HepG2 (cell line): ENCODE data around the gene CLHC1.

Source experiments
- BRF2 ChIP-seq: sonication (generic); formaldehyde crosslinking; IDR thresholded peaks from 2 replicates; pipeline ENCODE4 v1.8.1; 2022; ENCODE audit warnings: mild to moderate bottlenecking, missing genetic modification reagents
- CTCF ChIP-seq: sonication (generic); formaldehyde crosslinking; IDR thresholded peaks from 2 replicates; pipeline ENCODE4 v1.5.0; 2020; ENCODE audit warnings: mild to moderate bottlenecking, missing genetic modification reagents, moderate library complexity
- DRAP1 ChIP-seq: IDR thresholded peaks from 2 replicates; pipeline ENCODE4 v1.6.1; 2016; ENCODE audit warnings: missing genetic modification reagents, missing compliant biosample characterization
- HNRNPK ChIP-seq: fragments of 200-400 bp; formaldehyde crosslinking; IDR thresholded peaks from 2 replicates; pipeline ENCODE4 v1.6.1; 2018; ENCODE audit warnings: low read length, low read depth, moderate library complexity, mild to moderate bottlenecking; ENCODE audit not compliant: poor library complexity, severe bottlenecking
- IKZF1 ChIP-seq: fragments of 450-650 bp; IDR thresholded peaks from 2 replicates; pipeline ENCODE4 v1.7.1; 2016
- KIAA2018 ChIP-seq: sonication (generic); formaldehyde crosslinking; IDR thresholded peaks from 2 replicates; pipeline ENCODE4 v1.5.0; 2020; ENCODE audit warnings: mild to moderate bottlenecking, missing genetic modification reagents, borderline replicate concordance
- NCOA2 ChIP-seq: sonication (generic); formaldehyde crosslinking; IDR thresholded peaks from 2 replicates; pipeline ENCODE4 v1.8.0; 2022; ENCODE audit warnings: inconsistent platforms
- PRDM4 ChIP-seq: sonication (generic); formaldehyde crosslinking; IDR thresholded peaks from 2 replicates; pipeline ENCODE4 v1.9.0; 2021; ENCODE audit warnings: missing genetic modification reagents, borderline replicate concordance
- TCF12 ChIP-seq, 2 experiments: fragments of 450-650 bp in 1 of 2; sonication (generic) in 1 of 2; formaldehyde crosslinking in 1 of 2; IDR thresholded peaks; 2 replicates each; pipeline versions ENCODE4 v1.6.1 to v1.8.0; 2017 to 2022; ENCODE audit warnings: antibody characterized with exemption in 1 of 2, mild to moderate bottlenecking in 1 of 2, missing genetic modification reagents in 1 of 2, moderate library complexity in 1 of 2
- YY1 ChIP-seq: IDR thresholded peaks from 2 replicates; pipeline ENCODE4 v1.6.1; 2011; ENCODE audit warnings: low read length, low read depth, moderate library complexity, mild to moderate bottlenecking; ENCODE audit not compliant: insufficient read depth, insufficient replicate concordance
- ZFP1 ChIP-seq: IDR thresholded peaks from 2 replicates; pipeline ENCODE4 v1.6.1; 2016
- ZNF343 ChIP-seq: sonication (generic); formaldehyde crosslinking; IDR thresholded peaks from 2 replicates; pipeline ENCODE4 v1.4.0; 2020; ENCODE audit warnings: mild to moderate bottlenecking, missing genetic modification reagents
- ZNF660 ChIP-seq: sonication (generic); formaldehyde crosslinking; IDR thresholded peaks from 2 replicates; pipeline ENCODE4 v1.5.1; 2020; ENCODE audit warnings: mild to moderate bottlenecking, low read depth, missing genetic modification reagents, borderline replicate concordance

- no peak for TF ChIP-seq CTCF (CRISPR knock-in tag)
- no peak for TF ChIP-seq KIAA2018 (CRISPR knock-in tag)
- no peak for TF ChIP-seq ZNF343 (CRISPR knock-in tag)
- no peak for TF ChIP-seq ZFP1 (CRISPR knock-in tag)
- no peak for TF ChIP-seq TCF12 (IDR thresholded peaks at IDR 0.05)
- no peak for TF ChIP-seq TCF12 (CRISPR knock-in tag; IDR thresholded peaks at IDR 0.05)
- no peak for TF ChIP-seq IKZF1
- no peak for TF ChIP-seq DRAP1 (CRISPR knock-in tag)
- TF ChIP-seq HNRNPK, result no peak
- no peak for TF ChIP-seq NCOA2 (CRISPR knock-in tag)
- no peak for TF ChIP-seq YY1
- no peak for TF ChIP-seq ZNF660 (CRISPR knock-in tag)
- no peak for TF ChIP-seq BRF2
- TF ChIP-seq PRDM4 (CRISPR knock-in tag), result no peak
These were observed 73.8 kb downstream of the CLHC1 start for GRCh38 chr2:55158111-55158814.
